Frontal cortex (tissue), 4 donors: Measurements from ENCODE around the gene ADGRG4. TPM values are rescaled to one million over a fixed set of nuclear protein-coding genes. Genes with fewer than 3 reads are reported as not detected.

Source experiments
- DNase-seq, 2 donors: peaks; one replicate each; pipeline ENCODE4 v3.0.0; 2012; ENCODE audit warnings: low spot score in 2 of 2
- FAIRE-seq: peaks from 2 replicates; lab custom pipeline; 2012; peaks lifted over from hg19 to GRCh38; lab: Jason Lieb, UNC
- total RNA-seq: library from RNA; depleted of rRNA; stranded (reverse); fragments of >200 nt; gene quantifications from one replicate; pipeline ENCODE4 v1.2.3, GENCODE V29; 2014
- donor health status: control.
- donor health status: control.
- donor health status: control.

Gene ADGRG4
- total RNA-seq, 1 donor from 2014 or later, result not detected

- FAIRE-seq (no peak), DNase-seq (no peak)
Observed at GRCh38 chrX:136453114-136453513, 152.4 kb downstream of the ADGRG4 start.

GRCh38 chrX:136453771-136454170, 153.0 kb downstream of the ADGRG4 start:
- FAIRE-seq, result no peak
- no peak for DNase-seq

- FAIRE-seq (no peak), DNase-seq (no peak)
Observed at GRCh38 chrX:136456133-136456532, 155.4 kb downstream of the ADGRG4 start.

GRCh38 chrX:136457303-136457917, 156.6 kb downstream of the ADGRG4 start:
- no peak for FAIRE-seq
- no peak for DNase-seq

GRCh38 chrX:136464589-136464988, 163.8 kb downstream of the ADGRG4 start:
- DNase-seq (no peak), FAIRE-seq (no peak)

Other genes with a start within 250 kb of the ADGRG4 start
- 90.1 TPM for gene FHL1, start 153.4 kb upstream of the ADGRG4 start, total RNA-seq
- gene MAP7D3, start 49.6 kb upstream of the ADGRG4 start, total RNA-seq, result 1.2 TPM
- 1.6 TPM for gene BRS3, start 187.0 kb downstream of the ADGRG4 start, total RNA-seq
- 68.5 TPM for gene HTATSF1, start 196.6 kb downstream of the ADGRG4 start, total RNA-seq
- not detected for gene VGLL1, start 231.3 kb downstream of the ADGRG4 start, total RNA-seq